DMS 273 treated with DMSO at 0.1 percent for 48 hours (cell line): ENCODE measurements around the gene SCLY.
A peak's percentile ranks its signal among the peaks of the same experiment; 100 is the strongest.
"Not testable (repeated sequence)": the region's sequence is repeated elsewhere in the genome, so short reads cannot be mapped to it uniquely, and the experiment has no call there.

Source experiments
- DNase-seq: peaks from one replicate; lab custom pipeline; 2025; lab: John Stamatoyannopoulos, UW

SCLY gene

DNA sequence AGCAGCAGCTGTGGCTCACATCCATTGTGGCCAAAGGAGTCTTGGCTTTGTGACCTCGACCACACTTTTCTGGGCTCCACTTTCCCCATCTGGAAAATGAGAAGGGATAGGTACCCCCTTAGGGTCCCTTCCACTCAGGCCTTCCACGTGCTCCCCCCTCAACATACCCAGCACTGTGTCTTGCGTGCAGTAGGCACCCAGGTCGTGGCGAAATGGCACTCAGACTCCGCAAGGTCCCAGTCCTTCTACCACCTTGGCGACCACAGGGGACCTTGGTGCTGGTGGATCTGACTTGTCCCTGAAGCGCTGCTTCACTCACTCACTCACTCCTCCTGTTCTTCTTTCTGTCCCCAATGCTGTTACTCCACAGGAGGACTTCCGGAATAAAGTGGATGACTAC lies 19.9 kb upstream of the SCLY start:
- no peak for DNase-seq

DNA sequence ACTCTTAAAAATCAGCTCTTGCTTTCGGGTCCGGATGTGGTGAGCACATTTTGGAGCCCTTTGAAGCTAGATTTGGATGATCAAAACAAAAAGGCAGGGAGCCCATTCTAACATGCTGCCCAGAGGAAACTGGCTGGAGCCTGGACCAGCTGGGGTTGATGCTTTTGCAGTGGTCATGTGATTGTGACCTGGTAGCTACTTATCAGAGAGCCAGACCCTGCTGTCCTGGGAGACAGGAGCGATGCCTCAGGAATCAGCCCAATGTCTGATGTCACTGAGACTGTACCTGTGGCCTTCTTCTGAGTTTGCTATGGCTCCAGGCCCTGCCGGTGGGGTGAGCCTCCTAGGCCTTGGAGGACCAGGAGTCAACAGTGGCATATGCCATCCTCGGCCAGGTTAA lies 18.7 kb upstream of the SCLY start:
- DNase-seq = no peak

DNA sequence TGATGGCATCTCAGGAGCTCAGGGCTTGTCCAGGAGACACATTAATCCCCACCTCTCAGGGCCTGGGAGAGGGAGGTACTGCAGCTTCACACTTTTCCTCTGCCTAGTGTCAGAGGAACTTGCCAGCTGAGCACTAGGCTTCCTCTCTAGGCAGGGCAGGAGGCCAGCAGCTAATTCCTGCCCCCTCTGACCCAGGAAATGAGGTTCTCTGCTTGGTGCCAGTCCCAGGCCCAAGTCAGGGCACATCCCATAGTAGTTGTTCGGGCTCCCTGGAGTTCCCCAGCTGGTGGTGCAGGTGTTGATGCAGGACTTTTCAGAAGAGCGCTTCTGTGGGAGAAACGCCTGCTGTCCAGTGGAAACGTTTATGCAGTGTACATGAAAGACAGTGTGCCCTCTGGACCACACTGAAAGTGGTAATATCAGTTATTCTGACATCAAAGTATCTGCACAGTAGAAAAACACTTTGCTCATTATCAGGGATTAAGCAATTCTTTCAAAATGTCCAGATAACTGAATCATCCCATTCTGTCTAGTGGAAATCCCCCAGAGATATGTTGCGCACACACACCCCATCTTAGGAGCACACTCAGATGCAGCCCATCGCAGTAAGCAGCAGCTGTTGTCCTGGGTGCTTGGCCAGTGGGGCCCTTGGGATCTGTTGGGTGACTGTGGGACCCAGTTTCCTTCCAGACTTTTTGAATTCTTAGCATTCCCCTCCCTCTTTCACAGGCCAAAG lies 17.8 kb upstream of the SCLY start:
- peak; percentile 20 for DNase-seq

DNA sequence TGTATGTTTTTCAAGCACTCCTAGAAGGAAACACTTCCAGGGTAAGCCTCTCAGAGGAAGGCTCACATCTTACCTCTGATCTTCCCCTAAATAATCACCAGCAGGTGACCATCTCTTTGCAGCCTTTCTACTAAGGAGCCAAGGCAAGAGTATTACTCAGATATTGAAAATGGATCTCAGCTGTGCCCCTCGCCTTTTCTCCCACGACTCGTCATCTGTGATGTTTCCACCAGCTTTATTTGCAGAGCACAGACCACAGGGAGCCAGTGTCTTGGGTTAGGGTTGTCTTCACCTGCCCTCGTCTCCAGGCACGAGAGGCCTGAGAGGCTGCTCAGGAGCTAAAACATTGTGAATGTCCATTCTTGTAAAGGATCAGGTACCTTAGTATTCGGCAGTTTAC lies 16.9 kb upstream of the SCLY start:
- DNase-seq = no peak

DNA sequence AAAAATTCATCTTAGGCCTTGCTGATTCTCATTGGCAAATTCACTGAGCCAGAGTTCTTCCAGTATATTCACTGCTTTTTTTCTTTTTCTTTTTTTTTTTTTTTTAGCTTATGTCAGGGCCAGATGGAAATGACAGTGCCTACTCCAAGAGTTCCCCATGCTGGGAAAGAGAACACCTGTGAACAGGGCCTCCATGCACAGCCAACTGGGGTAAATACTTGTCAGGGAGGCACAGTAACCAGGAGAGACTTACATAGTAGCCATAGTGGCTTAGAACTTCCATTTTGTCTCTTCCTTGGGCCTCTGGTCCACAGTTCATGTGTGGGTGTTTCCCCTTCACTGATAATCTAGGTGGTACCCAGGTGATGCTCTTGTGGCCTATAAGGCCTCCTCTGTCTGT lies 15.2 kb upstream of the SCLY start:
- DNase-seq = no peak

DNA sequence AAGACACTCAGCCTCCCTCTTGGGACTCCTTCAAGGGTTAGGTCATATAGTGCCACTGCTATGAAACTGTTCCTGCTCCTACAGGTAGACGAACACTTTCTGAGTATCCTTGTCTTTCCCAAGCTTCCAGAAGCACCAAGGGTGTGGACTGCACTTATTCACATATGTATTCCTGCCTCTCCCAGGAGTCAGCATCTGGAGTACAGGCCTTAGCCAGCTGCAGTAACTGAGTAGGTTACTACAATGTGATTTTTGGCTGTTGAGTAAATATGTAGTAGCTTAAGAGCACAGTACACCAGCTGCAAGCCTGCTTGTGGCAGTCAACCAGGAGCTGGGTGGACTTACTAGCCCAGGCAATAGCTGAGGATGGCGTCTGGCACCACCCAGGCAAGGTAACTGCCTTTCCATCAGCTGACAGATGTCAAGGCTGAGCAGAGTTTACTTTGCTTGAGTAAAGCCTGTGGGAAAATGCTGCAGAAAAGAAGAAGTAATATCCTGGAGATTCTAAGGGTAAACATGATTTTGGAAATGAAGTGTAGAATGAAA lies 14.0 kb upstream of the SCLY start:
- DNase-seq = no peak

DNA sequence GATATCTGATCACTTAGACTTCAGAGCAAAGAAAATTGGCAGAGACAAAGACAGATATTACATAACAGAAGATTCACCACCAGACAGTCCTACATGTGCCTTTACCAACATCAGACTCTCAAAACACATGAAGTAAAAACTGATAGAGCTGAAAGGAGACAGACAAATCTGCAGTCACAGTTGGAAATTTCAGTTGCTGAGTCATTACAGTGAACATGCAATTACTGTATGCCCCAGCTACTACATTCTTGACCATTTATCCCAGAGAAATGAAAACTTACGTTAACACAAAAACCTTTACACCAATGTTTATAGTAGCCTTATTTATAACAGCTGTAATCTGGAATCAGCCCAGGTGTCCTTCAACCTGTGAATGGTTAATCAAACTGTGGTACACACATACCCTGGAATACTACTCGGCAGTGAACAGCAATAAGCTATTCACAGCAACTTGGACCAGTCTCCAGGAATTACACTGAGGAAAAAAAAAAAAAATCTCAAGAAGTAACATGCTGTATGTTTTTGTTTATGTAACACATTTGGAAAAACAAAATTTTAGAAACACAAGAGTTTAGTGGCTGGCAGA lies 7.5 kb upstream of the SCLY start:
- no peak for DNase-seq

DNA sequence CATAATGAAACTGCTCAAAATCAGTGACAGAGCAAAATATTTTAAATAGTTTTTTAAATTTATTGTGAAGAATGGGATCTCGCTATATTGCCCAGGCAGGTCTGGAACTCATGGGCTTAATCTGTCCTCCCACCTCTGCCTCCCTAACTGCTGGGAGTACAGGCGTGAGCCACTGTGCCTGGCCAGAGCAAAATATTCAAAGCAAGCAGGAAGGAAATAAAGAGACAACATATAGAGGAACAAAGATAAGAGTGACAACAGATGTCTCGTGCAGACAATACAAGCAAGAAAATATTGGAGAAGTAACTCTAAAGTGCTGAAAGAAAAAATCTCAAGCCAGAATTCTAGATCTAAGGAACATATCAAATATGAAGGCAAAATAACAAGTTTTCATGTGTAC lies 5.0 kb upstream of the SCLY start:
- DNase-seq = no peak

DNA sequence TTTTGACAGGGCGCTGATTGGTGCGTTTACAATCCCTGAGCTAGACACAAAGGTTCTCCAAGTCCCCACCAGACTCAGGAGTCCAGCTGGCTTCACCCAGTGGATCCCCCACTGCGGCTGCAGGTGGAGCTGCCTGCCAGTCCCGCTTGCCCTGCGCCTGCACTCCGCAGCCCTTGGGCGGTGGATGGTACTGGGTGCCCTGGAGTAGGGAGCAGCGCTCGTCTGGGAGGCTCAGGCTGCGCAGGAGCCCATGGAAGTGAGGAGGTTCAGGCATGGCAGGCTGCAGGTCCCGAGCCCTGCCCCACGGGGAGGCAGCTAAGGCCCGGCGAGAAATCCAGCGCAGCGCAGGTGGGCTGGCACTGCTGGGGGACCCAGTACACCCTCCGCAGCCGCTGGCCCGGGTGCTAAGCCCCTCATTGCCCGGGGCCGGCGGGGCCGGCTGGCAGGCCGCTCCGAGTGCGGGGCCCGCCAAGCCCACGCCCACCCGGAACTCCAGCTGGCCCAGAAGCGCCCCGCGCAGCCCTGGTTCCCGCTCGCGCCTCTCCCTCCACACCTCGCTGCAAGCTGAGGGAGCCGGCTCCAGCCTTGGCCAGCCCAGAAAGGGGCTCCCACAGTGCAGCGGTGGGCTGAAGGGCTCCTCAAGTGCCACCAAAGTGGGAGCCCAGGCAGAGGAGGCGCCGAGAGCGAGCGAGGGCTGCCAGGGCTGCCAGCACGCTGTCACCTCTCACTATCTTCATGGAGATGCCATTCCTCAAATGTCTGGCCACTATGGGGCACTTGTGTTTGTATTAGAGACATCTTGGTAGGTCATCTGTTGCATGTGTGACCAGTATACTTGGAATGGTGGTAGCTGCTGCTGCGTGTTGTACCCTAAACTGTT lies 2.9 kb upstream of the SCLY start:
- DNase-seq = not testable (repeated sequence)

DNA sequence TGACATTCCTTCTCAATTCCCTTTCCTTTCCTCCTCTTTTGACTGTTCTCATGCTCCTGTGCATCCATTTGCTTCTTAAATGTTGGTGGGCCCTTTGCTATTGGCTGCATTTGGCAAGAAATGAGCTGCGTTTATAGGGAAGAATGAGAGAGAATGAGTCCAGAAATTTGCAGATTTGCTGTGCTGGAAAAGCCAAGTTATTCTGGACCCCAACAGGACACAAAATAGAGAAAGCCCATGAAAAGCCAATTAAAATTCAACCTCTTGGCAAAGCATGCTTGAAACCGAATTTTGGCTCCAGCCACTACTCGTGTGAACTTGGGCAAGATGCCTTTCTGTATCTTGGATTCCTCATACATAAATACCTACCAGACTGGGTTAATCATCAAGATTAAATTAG lies 1.3 kb upstream of the SCLY start:
- no peak for DNase-seq

DNA sequence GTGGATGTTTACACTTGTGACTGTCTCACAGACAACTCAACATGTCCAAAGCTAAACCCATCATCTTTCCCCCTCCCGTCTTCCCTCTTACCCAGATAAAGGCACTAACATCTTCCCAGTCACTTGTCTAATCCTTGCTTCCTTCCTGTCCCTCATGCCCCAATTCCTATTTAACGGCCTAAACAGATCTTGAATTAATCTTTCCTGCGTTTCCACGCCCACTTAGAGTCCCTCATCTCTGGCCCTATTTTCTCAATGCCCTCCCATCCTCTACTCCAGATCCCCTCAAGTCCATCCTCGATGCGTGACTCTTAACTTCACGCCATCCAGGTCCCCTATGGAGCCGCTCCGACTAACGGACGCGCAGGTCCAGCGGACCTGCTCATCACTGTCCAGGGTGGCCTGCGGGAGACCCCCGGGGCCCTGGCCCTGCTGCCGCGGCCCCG lies 682 bp upstream of the SCLY start:
- no peak for DNase-seq

DNA sequence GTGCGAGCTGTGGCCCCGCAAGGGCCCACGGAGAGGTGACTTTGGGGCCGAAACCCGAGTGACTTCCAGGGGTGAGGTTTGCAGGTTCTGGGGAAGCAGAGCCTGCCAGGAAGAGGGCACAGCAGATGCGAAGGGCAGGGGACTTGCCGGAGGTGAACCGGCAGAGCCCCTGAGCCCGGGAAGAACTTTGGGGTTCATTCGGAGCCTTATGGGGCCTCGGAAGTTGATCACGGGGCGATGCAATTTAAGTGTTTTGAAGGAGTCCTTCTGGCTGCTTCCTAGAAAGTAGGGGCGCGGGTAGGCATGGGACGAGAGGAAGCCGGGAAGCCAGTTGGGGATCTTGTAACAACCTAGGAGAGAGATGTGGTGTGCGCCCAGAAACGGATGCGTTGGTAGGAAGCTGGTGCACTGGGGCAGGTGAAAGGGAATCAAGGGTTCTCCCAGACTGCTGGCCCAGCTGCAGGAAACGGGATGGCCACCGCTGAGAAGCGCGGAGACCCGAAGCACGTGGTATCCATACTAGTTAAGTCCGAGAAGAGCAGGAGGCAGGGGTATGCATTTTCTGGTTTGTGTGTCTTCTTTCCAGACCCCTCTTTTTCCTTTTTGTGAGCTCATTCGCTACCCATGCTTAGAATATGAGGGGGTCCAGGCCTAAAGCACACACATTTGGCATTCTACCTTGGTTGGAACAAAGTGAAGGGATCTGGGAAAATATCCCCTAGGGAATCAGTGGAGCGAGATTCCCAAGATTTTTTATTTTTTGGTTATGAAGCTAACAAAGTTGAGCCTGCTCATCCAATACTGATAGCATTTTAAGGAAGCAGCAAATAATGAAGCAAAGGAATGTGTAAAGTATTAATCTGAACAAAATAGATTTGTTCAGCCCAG lies 758 bp downstream of the SCLY start:
- peak; percentile 21 for DNase-seq

DNA sequence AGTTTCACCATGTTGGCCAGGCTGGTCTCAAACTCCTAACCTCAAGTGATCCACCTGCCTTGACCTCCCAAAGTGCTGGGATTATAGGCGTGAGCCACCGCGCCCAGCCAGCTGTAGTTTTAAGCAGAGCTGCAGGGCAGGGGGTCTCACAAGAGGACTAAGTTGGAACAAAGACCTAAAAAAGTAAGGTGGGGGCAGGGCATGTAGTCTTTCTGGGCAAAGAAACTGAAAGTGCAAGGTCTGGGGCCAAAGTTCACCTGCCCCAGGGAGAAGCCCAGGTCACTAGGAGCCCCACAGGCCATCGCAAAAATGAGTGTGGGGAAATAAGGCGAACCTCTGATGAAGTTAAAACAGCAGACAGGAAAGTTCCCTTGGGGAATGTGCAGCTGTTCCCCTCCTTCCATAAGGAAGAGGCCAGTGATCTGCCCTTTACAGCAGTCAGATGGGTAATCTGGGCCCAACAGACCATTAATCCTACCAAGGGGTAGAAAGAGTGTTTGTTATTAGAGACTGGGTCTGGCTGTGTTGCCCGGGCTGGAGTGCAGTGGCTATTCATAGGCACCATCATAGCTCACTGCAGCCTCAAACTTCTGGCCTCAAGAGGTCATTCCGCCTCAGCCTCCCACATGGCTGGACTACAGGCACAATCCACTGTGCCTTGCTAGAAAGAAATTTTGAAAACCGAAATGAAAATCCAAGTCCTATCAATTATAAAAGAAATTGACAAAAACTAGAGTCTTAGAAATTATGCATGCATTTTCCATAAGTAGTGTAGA lies 2.8 kb downstream of the SCLY start:
- DNase-seq = no peak

DNA sequence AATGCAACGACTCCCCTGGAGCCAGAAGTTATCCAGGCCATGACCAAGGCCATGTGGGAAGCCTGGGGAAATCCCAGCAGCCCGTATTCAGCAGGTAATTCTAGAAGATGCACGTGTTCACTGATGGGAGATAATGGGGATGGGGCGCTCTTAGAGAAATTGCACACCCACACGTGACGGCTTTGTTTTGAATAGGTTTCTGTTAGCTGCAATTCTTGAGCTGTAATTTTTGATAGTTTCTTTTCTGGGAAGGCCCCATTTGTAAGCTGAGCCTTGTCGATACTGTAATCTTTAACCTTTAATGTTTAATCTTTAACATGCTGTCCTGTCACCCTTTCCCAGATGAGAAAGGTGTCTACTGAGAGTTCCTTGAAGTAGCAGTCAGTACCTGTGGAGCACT lies 3.6 kb downstream of the SCLY start:
- DNase-seq = no peak

DNA sequence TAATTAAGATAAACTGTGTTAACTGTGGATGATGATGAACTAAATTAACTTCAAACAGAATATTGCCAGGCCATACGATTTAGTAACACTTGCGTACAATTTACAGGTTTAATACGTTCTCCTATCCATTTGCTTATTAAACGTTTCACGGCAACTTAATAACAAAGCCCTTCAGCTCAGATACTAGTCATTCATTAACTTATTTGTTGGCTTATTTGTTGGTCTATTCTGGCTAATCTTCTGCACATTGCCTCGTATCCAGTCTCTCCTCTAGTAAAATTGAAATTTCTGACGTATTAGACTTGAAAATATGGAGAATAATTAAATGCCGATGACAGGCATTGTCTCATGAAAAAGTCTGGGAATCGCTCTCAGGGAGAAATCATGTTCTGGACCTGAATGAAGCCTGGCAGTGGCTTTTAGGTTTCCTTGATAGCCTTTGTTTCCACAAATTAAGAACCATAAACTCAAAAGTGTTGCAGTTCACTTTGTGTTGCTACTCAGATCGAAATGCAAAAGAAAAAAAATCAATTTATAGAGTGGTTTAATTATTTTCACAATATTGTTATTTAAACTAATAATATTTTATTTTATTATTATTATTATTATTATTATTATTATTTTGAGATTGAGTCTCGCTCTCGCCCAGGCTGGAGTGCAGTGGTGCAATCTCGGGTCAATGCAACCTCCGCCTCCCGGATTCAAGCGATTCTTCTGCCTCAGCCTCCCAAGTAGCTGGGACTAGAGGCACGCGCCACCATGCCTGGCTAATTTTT lies 4.5 kb downstream of the SCLY start:
- DNase-seq = no peak

DNA sequence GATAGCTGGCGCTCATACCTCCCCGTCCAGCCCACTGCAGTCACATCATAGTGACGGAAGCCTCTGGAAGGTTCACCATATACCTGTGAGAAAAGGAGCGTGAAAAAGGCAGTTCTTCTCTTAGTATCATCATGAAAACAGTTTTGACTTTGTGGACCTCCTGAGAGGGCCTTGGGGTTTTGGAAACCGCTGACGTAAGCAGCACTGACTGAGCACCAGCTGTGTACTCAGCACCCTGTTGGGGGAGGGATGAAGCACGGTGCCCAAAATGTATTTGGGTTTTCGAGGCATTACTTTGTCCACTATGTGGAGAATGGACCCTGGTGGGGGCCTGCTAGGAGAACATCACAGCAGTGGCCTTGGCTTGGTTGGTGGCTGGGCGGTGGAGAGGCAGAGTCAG lies 5.4 kb downstream of the SCLY start:
- DNase-seq = no peak

DNA sequence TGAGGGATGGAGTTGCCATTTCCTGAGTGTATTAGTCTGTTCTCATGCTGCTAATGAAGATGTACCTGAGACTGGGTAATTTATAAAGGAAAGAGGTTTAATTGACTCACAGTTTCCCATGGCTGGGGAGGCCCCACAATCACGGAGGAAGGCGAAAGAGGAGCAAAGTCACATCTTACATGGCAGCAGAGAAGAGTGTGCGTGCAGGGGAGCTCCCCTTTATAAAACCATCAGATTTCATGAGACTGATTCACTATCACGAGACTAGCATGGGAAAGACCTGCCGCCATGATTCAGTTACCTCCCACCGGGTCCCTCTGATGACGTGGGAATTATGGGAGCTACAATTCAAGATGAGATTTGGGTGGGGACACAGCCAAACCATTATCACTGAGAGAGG lies 5.9 kb downstream of the SCLY start:
- not testable (repeated sequence) for DNase-seq

DNA sequence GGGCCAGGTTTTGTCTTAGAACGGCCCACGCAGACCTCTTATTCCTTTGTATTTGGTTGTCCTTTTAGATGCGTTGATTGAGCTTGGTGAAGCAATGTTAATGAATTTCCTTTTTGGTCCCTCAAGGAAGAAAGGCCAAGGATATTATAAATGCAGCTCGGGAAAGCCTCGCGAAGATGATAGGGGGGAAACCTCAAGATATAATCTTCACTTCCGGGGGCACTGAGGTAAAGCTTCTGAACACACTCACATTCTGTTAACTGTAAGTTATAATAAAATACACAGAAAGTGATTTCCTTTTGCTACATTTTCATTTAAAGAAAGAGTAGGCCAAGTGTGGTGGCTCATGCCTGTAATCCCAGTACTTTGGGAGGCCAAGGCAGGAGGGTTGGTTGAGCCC lies 7.1 kb downstream of the SCLY start:
- no peak for DNase-seq

DNA sequence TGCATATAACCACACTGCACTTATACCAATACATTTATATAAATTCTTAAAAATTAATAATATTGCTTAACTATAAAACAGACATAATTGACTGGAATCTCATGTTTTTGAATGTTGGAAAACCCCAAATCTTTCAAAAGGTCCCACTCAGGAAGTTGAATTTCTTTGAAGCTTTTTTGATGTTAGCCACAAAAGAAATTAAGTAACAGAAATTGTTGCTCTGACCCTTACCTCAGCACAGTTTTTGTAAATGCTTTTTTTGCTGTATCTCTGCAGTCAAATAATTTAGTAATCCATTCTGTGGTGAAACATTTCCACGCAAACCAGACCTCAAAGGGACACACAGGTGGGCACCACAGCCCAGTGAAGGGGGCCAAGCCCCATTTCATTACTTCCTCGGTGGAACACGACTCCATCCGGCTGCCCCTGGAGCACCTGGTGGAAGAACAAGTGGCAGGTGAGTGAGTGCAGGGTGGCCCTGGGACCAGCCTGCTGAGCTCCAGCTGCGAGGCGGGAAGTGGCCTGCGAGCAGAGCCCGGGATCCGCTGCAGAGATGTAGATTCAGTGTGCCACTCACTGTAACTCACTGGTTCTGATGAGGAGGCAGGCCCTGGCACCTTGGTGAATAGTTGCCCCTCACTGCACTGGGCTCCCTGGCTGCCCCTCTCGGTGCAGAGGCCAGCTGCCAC lies 8.4 kb downstream of the SCLY start:
- DNase-seq = no peak

DNA sequence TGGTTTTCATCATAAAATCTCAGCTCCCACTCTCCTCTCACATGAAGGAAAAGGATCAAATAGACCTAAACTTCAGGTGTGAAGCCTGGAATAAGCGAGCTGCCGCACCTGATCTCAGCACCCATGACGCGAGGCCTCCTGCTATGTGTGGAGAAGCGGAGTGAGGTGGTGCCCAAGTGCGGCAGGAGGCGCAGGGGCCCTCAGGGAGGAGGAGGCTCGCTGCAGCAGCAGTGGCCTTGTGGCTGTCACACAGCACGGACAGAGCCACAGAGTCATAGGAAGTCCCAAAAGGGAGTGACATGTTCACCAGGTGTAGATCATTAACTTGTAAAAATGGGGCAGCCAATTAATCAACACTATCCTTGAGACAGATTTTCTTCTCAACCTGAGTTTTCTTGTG lies 9.1 kb downstream of the SCLY start:
- DNase-seq = no peak
